Kidney epithelial cell (primary cell): ENCODE results near the gene TMEM132D. TPM values are rescaled to one million over a fixed set of nuclear protein-coding genes. Genes with fewer than 3 reads are reported as not detected.

Experiments
- DNase-seq: peaks from one replicate; pipeline ENCODE4 v3.0.0-alpha.2; 2010; ENCODE audit warnings: low read depth
- H3K27me3 ChIP-seq: 2 replicates; pipeline ENCODE4 v1.6.0; 2011; ENCODE audit warnings: low read length; ENCODE audit not compliant: control insufficient read depth, insufficient read depth
- H3K36me3 ChIP-seq: 2 replicates; pipeline ENCODE4 v1.5.1; 2011; ENCODE audit warnings: low read length; ENCODE audit not compliant: control insufficient read depth, insufficient read depth
- H3K4me3 ChIP-seq: 2 replicates; pipeline ENCODE4 v1.5.1; 2011; ENCODE audit warnings: low read depth, mild to moderate bottlenecking, control low read depth, low read length
- CTCF ChIP-seq: IDR thresholded peaks from 2 replicates; pipeline ENCODE4 v1.5.1; 2011; ENCODE audit warnings: mild to moderate bottlenecking, moderate library complexity, low read length, control low read depth, inconsistent platforms; ENCODE audit not compliant: insufficient read depth, poor library complexity, severe bottlenecking
- total RNA-seq: library from RNA; depleted of rRNA; stranded (reverse); fragments of >200 nt; gene quantifications from 2 replicates; pipeline ENCODE4 v1.2.3, GENCODE V29; 2015

TMEM132D gene
- total RNA-seq, 1 donor from 2014 or later = 6.4 TPM

- DNase-seq = no peak
- TF ChIP-seq CTCF = no peak
These were observed 480.7 kb downstream of the TMEM132D start for GRCh38 chr12:129423041-129423580.

GRCh38 chr12:129413295-129413694, 490.5 kb downstream of the TMEM132D start:
- no peak for TF ChIP-seq CTCF
- no peaks in the 10 kb centered on the region for H3K27me3 ChIP-seq
- H3K36me3 ChIP-seq = no peaks in the 10 kb centered on the region
- no peak overlapping the region for H3K4me3 ChIP-seq
- DNase-seq = no peak

More at GRCh38 chr12:129423041-129423580, 480.7 kb downstream of the TMEM132D start:
- Histone ChIP-seq H3K27me3 (no peaks in the 10 kb centered on the region), H3K36me3 (no peaks in the 10 kb centered on the region), H3K4me3 (no peak overlapping the region)

- Histone ChIP-seq H3K36me3 (no peaks in the 10 kb centered on the region), H3K27me3 (no peaks in the 10 kb centered on the region)
- no peak for TF ChIP-seq CTCF
These were observed 494.5 kb downstream of the TMEM132D start for GRCh38 chr12:129409281-129409680.

GRCh38 chr12:129404556-129404955, 499.3 kb downstream of the TMEM132D start:
- DNase-seq = no peak
- Histone ChIP-seq H3K4me3 (no peak overlapping the region), H3K27me3 (no peaks in the 10 kb centered on the region), H3K36me3 (no peaks in the 10 kb centered on the region)
- no peak for TF ChIP-seq CTCF

More at GRCh38 chr12:129409281-129409680, 494.5 kb downstream of the TMEM132D start:
- DNase-seq = no peak
- no peak overlapping the region for H3K4me3 ChIP-seq

- DNase-seq = no peak
- H3K36me3 ChIP-seq = no peaks in the 10 kb centered on the region
- TF ChIP-seq CTCF = no peak
- no peak overlapping the region for H3K4me3 ChIP-seq
- no peaks in the 10 kb centered on the region for H3K27me3 ChIP-seq
These were observed 502.3 kb downstream of the TMEM132D start for GRCh38 chr12:129401572-129401971.

GRCh38 chr12:129394177-129394825, 509.5 kb downstream of the TMEM132D start:
- TF ChIP-seq CTCF = no peak
- no peak overlapping the region for H3K4me3 ChIP-seq
- no peaks in the 10 kb centered on the region for H3K27me3 ChIP-seq
- H3K36me3 ChIP-seq = no peaks in the 10 kb centered on the region
- no peak for DNase-seq
